VCaP (cell line): ENCODE results near the gene CPNE7.
A peak's percentile ranks its signal among the peaks of the same experiment; 100 is the strongest.

Source experiments
- H3K27ac ChIP-seq: fragments of 450-650 bp; 2 replicates; pipeline ENCODE4 v1.5.1; 2017
- TF ChIP-seq, protein P1 (sequence below): fragments of 450-650 bp; conservative IDR thresholded peaks from 2 replicates; pipeline ENCODE4 v1.5.1; 2017; ENCODE audit warnings: mild to moderate bottlenecking, moderate library complexity

Gene CPNE7

DNA sequence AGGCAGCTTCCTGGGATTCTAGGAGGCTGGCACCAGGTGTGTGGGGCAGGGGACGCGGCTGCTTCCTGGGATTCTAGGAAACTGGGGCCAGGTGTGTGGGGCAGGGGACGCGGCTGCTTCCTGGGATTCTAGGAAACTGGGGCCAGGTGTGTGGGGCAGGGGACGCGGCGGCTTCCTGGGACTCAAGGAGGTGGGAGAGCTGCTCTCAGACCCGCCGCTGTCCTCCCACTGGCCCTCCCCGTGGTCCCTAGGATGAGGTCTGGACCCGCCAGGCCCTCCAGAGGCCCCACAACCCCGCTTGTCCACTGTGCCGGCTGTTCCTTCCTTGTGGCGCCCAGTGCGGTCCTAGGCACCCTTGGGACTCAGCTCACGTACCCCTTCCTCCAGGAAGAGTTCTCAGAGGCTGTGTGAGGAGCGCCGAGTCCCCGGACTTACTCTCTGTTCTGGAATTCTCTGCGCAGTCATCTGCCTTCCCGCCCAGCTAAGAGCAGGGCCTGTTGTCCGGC lies 38.4 kb downstream of the CPNE7 start:
- H3K27ac ChIP-seq, result no peak overlapping the region
- TF ChIP-seq, protein P1, sequence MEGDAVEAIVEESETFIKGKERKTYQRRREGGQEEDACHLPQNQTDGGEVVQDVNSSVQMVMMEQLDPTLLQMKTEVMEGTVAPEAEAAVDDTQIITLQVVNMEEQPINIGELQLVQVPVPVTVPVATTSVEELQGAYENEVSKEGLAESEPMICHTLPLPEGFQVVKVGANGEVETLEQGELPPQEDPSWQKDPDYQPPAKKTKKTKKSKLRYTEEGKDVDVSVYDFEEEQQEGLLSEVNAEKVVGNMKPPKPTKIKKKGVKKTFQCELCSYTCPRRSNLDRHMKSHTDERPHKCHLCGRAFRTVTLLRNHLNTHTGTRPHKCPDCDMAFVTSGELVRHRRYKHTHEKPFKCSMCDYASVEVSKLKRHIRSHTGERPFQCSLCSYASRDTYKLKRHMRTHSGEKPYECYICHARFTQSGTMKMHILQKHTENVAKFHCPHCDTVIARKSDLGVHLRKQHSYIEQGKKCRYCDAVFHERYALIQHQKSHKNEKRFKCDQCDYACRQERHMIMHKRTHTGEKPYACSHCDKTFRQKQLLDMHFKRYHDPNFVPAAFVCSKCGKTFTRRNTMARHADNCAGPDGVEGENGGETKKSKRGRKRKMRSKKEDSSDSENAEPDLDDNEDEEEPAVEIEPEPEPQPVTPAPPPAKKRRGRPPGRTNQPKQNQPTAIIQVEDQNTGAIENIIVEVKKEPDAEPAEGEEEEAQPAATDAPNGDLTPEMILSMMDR, result no peak

DNA sequence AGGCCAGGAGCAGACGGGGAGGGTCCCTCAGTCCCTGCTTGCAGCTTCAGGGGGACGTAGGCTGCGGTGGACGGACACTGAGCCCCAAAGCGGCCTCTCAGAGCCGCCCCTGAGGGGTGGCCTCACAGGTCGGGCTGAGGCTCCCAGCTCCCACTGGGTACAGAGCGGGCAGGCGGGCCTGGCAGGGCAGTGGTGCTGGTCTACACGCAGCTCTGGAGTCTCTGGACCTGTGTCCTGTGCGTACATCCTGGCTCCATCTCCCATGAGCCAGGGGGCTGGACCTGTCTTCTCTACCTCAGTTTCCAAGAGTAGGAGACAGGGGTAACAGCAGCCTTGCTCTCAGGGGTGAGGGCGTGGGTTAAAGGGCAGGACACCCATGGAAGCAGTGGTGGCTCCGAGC lies 39.6 kb downstream of the CPNE7 start:
- no peak overlapping the region for H3K27ac ChIP-seq
- TF ChIP-seq, protein P1, result no peak

- TF ChIP-seq, protein P1, result peak; percentile 63
- no peak overlapping the region for H3K27ac ChIP-seq
Observed at GRCh38 chr16:89615596-89616090, 40.1 kb downstream of the CPNE7 start.

DNA sequence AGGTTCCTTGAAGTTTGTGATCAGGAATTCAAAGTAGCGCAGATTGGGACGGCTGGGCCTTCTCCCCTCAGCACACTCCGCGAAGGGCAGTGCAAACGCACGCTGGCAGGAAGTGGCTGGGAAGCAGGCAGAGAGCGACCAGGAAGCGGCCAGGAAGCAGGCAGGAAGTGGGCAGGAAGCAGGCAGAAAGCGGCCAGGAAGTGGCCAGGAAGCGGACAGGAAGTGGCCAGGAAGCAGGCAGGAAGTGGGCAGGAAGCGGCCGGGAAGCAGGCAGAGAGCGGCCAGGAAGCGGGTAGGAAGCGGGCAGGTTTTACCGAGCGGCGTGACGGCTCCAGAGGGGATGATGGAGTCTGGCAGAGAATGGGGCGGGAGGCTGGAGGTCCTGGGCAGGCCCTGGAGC lies 41.1 kb downstream of the CPNE7 start:
- TF ChIP-seq, protein P1, result no peak
- no peak overlapping the region for H3K27ac ChIP-seq

DNA sequence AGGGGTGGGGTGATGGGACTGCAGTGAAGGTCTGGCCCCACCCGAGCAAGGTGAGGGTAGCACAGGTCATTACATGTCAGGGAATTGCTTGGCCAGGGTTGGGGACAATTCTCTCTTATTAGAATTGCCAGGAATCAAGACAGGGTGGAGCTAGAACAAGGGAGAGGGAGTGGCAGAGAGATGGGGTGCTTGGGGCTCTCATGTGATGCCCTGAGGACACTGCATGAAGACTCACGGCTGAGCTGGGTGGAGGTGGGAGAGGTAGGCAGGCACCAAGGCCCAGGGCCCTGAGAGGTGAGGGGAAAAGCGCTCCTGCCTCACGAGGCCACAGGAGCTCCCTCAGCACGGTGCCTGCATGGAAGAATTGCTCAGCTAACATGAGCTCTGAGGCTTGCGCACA lies 41.5 kb downstream of the CPNE7 start:
- TF ChIP-seq, protein P1, result no peak
- no peak overlapping the region for H3K27ac ChIP-seq

DNA sequence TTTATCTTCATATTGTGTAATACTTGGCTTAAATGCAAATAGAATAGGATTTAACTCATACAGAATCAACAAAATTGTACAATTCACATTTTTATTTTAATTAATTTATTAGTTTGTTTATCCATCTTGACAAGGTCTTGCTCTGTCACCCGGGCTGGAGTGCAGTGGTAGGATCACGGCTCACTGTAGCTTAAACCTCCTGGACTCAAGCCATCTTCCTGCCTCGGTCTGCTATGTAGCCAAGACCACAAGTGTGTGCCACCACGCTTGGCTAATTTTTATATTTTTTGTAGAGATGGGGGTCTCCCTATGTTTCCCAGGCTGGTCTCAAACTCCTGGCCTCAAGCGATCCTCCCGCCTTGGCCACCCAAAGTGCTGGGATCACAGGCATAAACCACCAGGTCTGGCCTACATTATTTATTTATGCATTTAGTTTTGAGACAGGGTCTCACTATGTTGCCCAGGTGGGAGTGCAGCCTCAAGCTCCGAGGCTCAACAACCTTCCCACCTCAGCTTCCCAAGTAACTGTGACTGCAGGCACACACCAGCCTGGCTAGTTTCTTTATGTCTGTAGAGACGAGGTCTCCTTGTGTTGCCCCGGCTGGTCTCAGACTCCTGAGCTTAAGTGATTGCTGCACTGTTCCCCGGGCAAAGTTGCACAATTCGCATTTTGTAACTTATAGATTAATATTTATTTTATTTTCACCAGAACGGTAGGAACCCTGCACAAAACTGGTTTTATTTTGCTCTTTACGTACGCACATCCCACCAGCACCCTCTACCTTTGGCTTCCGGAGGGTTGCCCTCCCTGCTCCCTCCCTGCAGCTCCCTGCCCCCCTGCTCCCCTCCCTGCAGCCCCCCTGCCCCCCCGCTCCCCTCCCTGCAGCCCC lies 42.8 kb downstream of the CPNE7 start:
- no peak overlapping the region for H3K27ac ChIP-seq
- TF ChIP-seq, protein P1, result no peak

- H3K27ac ChIP-seq, result no peak overlapping the region
- TF ChIP-seq, protein P1, result no peak
Observed at GRCh38 chr16:89619840-89620239, 44.3 kb downstream of the CPNE7 start.
